Measurements from ENCODE around the gene ARID1B. TPM values are rescaled to one million over a fixed set of nuclear protein-coding genes. Genes with fewer than 3 reads are reported as not detected.

The ARID1B gene
- total and polyA plus RNA-seq, 9 of the 15 experiments (the other 6 are each of a cell fraction or from before 2014, with no cell fraction given) = 12.5 to 50.5 (median 25.8) TPM

DNA sequence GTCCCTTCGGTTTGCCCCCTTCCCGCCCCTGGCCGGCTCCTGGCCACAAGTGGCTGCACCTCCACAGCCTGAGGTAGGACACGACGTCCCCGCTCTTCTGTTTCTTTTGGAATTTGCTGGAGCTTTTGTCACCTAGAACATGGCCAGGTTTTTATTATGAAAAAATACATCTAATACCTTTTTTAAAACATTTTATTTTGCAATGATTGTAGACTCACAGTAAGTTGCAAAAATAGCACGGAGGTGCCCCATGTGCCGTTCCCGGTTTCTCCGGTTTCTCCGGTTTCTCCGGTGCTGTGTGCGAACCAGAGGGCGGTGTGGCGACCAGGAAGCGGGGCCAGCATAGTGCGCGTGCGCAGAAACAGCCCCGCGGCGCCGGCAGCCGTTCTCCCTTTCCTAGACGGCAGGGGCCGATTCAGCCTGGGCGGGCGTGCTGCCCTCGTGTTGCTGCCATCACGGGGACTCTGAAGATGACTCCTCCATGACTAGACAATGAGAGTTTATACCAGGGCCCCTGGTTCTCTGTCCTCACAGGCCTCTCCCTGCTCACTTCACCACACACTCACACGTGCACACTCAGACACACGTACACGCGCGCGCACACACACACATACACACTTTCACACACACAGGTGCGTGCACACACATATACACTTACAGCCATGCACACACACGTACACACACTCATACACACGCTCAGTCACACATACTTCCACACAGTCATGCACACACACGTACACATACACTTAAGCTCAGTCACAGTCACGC lies 444.1 kb downstream of the ARID1B start (continued):
- TF ChIP-seq, protein P1, sequence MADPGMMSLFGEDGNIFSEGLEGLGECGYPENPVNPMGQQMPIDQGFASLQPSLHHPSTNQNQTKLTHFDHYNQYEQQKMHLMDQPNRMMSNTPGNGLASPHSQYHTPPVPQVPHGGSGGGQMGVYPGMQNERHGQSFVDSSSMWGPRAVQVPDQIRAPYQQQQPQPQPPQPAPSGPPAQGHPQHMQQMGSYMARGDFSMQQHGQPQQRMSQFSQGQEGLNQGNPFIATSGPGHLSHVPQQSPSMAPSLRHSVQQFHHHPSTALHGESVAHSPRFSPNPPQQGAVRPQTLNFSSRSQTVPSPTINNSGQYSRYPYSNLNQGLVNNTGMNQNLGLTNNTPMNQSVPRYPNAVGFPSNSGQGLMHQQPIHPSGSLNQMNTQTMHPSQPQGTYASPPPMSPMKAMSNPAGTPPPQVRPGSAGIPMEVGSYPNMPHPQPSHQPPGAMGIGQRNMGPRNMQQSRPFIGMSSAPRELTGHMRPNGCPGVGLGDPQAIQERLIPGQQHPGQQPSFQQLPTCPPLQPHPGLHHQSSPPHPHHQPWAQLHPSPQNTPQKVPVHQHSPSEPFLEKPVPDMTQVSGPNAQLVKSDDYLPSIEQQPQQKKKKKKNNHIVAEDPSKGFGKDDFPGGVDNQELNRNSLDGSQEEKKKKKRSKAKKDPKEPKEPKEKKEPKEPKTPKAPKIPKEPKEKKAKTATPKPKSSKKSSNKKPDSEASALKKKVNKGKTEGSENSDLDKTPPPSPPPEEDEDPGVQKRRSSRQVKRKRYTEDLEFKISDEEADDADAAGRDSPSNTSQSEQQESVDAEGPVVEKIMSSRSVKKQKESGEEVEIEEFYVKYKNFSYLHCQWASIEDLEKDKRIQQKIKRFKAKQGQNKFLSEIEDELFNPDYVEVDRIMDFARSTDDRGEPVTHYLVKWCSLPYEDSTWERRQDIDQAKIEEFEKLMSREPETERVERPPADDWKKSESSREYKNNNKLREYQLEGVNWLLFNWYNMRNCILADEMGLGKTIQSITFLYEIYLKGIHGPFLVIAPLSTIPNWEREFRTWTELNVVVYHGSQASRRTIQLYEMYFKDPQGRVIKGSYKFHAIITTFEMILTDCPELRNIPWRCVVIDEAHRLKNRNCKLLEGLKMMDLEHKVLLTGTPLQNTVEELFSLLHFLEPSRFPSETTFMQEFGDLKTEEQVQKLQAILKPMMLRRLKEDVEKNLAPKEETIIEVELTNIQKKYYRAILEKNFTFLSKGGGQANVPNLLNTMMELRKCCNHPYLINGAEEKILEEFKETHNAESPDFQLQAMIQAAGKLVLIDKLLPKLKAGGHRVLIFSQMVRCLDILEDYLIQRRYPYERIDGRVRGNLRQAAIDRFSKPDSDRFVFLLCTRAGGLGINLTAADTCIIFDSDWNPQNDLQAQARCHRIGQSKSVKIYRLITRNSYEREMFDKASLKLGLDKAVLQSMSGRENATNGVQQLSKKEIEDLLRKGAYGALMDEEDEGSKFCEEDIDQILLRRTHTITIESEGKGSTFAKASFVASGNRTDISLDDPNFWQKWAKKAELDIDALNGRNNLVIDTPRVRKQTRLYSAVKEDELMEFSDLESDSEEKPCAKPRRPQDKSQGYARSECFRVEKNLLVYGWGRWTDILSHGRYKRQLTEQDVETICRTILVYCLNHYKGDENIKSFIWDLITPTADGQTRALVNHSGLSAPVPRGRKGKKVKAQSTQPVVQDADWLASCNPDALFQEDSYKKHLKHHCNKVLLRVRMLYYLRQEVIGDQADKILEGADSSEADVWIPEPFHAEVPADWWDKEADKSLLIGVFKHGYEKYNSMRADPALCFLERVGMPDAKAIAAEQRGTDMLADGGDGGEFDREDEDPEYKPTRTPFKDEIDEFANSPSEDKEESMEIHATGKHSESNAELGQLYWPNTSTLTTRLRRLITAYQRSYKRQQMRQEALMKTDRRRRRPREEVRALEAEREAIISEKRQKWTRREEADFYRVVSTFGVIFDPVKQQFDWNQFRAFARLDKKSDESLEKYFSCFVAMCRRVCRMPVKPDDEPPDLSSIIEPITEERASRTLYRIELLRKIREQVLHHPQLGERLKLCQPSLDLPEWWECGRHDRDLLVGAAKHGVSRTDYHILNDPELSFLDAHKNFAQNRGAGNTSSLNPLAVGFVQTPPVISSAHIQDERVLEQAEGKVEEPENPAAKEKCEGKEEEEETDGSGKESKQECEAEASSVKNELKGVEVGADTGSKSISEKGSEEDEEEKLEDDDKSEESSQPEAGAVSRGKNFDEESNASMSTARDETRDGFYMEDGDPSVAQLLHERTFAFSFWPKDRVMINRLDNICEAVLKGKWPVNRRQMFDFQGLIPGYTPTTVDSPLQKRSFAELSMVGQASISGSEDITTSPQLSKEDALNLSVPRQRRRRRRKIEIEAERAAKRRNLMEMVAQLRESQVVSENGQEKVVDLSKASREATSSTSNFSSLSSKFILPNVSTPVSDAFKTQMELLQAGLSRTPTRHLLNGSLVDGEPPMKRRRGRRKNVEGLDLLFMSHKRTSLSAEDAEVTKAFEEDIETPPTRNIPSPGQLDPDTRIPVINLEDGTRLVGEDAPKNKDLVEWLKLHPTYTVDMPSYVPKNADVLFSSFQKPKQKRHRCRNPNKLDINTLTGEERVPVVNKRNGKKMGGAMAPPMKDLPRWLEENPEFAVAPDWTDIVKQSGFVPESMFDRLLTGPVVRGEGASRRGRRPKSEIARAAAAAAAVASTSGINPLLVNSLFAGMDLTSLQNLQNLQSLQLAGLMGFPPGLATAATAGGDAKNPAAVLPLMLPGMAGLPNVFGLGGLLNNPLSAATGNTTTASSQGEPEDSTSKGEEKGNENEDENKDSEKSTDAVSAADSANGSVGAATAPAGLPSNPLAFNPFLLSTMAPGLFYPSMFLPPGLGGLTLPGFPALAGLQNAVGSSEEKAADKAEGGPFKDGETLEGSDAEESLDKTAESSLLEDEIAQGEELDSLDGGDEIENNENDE (IDR thresholded peaks at IDR 0.05; ENCODE audit: low read depth, low read length) = no peak
- TF ChIP-seq, protein P2, sequence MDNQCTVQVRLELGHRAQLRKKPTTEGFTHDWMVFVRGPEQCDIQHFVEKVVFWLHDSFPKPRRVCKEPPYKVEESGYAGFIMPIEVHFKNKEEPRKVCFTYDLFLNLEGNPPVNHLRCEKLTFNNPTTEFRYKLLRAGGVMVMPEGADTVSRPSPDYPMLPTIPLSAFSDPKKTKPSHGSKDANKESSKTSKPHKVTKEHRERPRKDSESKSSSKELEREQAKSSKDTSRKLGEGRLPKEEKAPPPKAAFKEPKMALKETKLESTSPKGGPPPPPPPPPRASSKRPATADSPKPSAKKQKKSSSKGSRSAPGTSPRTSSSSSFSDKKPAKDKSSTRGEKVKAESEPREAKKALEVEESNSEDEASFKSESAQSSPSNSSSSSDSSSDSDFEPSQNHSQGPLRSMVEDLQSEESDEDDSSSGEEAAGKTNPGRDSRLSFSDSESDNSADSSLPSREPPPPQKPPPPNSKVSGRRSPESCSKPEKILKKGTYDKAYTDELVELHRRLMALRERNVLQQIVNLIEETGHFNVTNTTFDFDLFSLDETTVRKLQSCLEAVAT (IDR thresholded peaks at IDR 0.05) = peak; percentile 85 to 96; a peak in 3 of 4 replicates
- TF ChIP-seq ZC3H8 (IDR thresholded peaks at IDR 0.05) = no peak
- TF ChIP-seq FOXJ2 (tag; IDR thresholded peaks at IDR 0.05) = no peak
- no peak for TF ChIP-seq PURB (CRISPR knock-in tag; IDR thresholded peaks at IDR 0.05; ENCODE audit: low read depth)
- TF ChIP-seq CSDE1 (IDR thresholded peaks at IDR 0.05) = no peak
- no peak for TF ChIP-seq PHTF2 (CRISPR knock-in tag; IDR thresholded peaks at IDR 0.05)
- TF ChIP-seq ZNF444 (CRISPR knock-in tag; IDR thresholded peaks at IDR 0.05) = no peak
- TF ChIP-seq SRSF3 (IDR thresholded peaks at IDR 0.05; ENCODE audit: insufficient read depth, low read length) = no peak
- 0 out of 2 replicates have a peak, but pooled peaks have one; percentile 10 for TF ChIP-seq MAFG (tag; conservative IDR thresholded peaks at IDR 0.05)
- no peak for TF ChIP-seq CBX2 (IDR thresholded peaks at IDR 0.05; ENCODE audit: insufficient read depth, low read length, poor library complexity, severe bottlenecking)
- no peak for TF ChIP-seq ZC3H4 (CRISPR knock-in tag; IDR thresholded peaks at IDR 0.05; ENCODE audit: borderline replicate concordance)
- no peak for TF ChIP-seq FIP1L1 (IDR thresholded peaks at IDR 0.05; ENCODE audit: low read depth, low read length, poor library complexity, severe bottlenecking)
- TF ChIP-seq ATF7 (IDR thresholded peaks at IDR 0.05) = peak; percentile 61; the same call in 1 of the 2 replicates
- TF ChIP-seq ZBTB7A (IDR thresholded peaks at IDR 0.05; ENCODE audit: borderline replicate concordance, control insufficient read depth, low read depth, low read length) = no peak
- no peak for TF ChIP-seq KLF6 (CRISPR knock-in tag; IDR thresholded peaks at IDR 0.05; ENCODE audit: borderline replicate concordance)
